Measurements from ENCODE around the gene BAHCC1. TPM values are rescaled to one million over a fixed set of nuclear protein-coding genes. Genes with fewer than 3 reads are reported as not detected.
A peak's percentile ranks its signal among the peaks of the same experiment; 100 is the strongest.

The BAHCC1 gene
- total and polyA plus RNA-seq, 2 donors (not counting 1 experiment from before 2014, with no cell fraction given): 1.8 to 7.3 TPM

DNA sequence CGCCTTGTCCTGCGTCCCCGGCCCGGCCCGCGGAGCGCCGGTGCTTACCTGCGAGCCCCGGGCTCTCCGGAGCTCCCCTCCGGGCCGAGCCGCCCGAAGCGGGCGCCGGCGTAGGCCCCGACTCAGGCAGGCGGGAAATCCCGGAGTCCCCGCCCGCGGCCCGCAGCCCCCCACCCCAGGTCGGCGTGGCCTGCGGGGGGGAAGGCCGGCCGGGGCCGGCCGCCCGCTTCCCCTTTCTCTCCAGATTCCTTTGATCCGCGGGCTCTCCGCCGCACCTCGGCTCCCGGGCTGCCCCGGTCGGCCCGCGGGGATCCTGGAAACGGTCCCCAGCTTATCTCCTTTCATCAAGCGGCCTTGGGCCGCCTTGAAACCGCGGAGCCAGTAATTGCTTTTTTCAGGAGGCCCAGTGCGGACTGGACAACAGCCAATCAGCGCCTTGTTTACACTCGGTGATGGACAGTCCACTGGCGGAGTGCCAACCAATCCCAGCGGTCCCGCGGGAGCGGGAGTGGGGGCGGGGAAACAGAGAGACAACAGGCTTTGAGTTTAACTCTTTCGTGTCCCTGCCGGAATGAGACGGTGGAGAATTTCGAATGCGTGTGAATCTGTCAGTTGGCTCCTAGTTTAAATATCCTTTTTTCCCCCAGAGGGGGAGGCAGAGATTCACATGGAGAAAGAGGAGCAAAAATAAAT is 1.4 kb upstream of the BAHCC1 start:
- Histone ChIP-seq H3K36me3 (ENCODE audit: control insufficient read depth, insufficient read depth, low read length) (no peaks in the 10 kb centered on the region), H3K9ac (ENCODE audit: insufficient read depth, low read length) (peak overlapping the region; percentile 85), H3K9me3 (ENCODE audit: control insufficient read depth, insufficient read depth, low read depth, low read length) (no peaks in the 10 kb centered on the region), H3K4me2 (ENCODE audit: extremely low read depth, insufficient read depth, low read length) (peak overlapping the region; percentile 95), H3K27me3 (ENCODE audit: control insufficient read depth, insufficient read depth, low read length) (no peaks in the 10 kb centered on the region), H3K4me3 (replicated peaks in 1 of 4; ENCODE audit: control extremely low read depth in 1 of 4, insufficient read depth in 1 of 4, low read depth in 3 of 4, low read length in 4 of 4) (peak overlapping the region; percentile 36 to 68 (median 48)), H3K27ac (ENCODE audit: insufficient read depth, low read length) (peak overlapping the region; percentile 63), H3K79me2 (ENCODE audit: control insufficient read depth, insufficient read depth, low read length) (peaks cover 64% of the 10 kb centered on the region), H3K4me1 (ENCODE audit: control insufficient read depth, extremely low read depth, insufficient read depth, low read length) (peaks cover 27% of the 10 kb centered on the region), H2AFZ (ENCODE audit: low read length) (no peak overlapping the region), H4K20me1 (ENCODE audit: control insufficient read depth, extremely low read depth, insufficient read depth, low read length) (no peaks in the 10 kb centered on the region)
- no peak for TF ChIP-seq EZH2 (IDR thresholded peaks at IDR 0.05; ENCODE audit: low read length, missing control alignments)
- TF ChIP-seq, protein P1, sequence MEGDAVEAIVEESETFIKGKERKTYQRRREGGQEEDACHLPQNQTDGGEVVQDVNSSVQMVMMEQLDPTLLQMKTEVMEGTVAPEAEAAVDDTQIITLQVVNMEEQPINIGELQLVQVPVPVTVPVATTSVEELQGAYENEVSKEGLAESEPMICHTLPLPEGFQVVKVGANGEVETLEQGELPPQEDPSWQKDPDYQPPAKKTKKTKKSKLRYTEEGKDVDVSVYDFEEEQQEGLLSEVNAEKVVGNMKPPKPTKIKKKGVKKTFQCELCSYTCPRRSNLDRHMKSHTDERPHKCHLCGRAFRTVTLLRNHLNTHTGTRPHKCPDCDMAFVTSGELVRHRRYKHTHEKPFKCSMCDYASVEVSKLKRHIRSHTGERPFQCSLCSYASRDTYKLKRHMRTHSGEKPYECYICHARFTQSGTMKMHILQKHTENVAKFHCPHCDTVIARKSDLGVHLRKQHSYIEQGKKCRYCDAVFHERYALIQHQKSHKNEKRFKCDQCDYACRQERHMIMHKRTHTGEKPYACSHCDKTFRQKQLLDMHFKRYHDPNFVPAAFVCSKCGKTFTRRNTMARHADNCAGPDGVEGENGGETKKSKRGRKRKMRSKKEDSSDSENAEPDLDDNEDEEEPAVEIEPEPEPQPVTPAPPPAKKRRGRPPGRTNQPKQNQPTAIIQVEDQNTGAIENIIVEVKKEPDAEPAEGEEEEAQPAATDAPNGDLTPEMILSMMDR (conservative IDR thresholded peaks at IDR 0.05 in 1 of 2, IDR thresholded peaks at IDR 0.05 in 1 of 2; ENCODE audit: low read depth in 1 of 2, low read length in 2 of 2): peak; percentile 15 to 26
- DNase-seq (ENCODE audit: low read depth in 2 of 2): peak; percentile 99 to 100

GRCh38 chr17:81394377-81394920 is 808 bp upstream of the BAHCC1 start:
- no peaks in the 10 kb centered on the region for H3K9me3 ChIP-seq (ENCODE audit: control insufficient read depth, insufficient read depth, low read depth, low read length)
- peak overlapping the region; percentile 34 for H3K27ac ChIP-seq (ENCODE audit: insufficient read depth, low read length)
- peaks cover 65% of the 10 kb centered on the region for H3K79me2 ChIP-seq (ENCODE audit: control insufficient read depth, insufficient read depth, low read length)
- H3K4me1 ChIP-seq (ENCODE audit: control insufficient read depth, extremely low read depth, insufficient read depth, low read length): peaks cover 25% of the 10 kb centered on the region
- H2AFZ ChIP-seq (ENCODE audit: low read length): no peak overlapping the region
- H3K9ac ChIP-seq (ENCODE audit: insufficient read depth, low read length): peak overlapping the region; percentile 10
- H3K27me3 ChIP-seq (ENCODE audit: control insufficient read depth, insufficient read depth, low read length): no peaks in the 10 kb centered on the region
- TF ChIP-seq, protein P1 (conservative IDR thresholded peaks at IDR 0.05 in 1 of 2, IDR thresholded peaks at IDR 0.05 in 1 of 2; ENCODE audit: low read depth in 1 of 2, low read length in 2 of 2): no peak
- no peak for TF ChIP-seq EZH2 (IDR thresholded peaks at IDR 0.05; ENCODE audit: low read length, missing control alignments)
- H3K4me2 ChIP-seq (ENCODE audit: extremely low read depth, insufficient read depth, low read length): peak overlapping the region; percentile 95
- H3K4me3 ChIP-seq (replicated peaks in 1 of 4; ENCODE audit: control extremely low read depth in 1 of 4, insufficient read depth in 1 of 4, low read depth in 3 of 4, low read length in 4 of 4): peak overlapping the region; percentile 18 to 53 (median 30)
- H3K36me3 ChIP-seq (ENCODE audit: control insufficient read depth, insufficient read depth, low read length): no peaks in the 10 kb centered on the region
- H4K20me1 ChIP-seq (ENCODE audit: control insufficient read depth, extremely low read depth, insufficient read depth, low read length): no peaks in the 10 kb centered on the region
- no peak for DNase-seq (ENCODE audit: low read depth in 2 of 2)

DNA sequence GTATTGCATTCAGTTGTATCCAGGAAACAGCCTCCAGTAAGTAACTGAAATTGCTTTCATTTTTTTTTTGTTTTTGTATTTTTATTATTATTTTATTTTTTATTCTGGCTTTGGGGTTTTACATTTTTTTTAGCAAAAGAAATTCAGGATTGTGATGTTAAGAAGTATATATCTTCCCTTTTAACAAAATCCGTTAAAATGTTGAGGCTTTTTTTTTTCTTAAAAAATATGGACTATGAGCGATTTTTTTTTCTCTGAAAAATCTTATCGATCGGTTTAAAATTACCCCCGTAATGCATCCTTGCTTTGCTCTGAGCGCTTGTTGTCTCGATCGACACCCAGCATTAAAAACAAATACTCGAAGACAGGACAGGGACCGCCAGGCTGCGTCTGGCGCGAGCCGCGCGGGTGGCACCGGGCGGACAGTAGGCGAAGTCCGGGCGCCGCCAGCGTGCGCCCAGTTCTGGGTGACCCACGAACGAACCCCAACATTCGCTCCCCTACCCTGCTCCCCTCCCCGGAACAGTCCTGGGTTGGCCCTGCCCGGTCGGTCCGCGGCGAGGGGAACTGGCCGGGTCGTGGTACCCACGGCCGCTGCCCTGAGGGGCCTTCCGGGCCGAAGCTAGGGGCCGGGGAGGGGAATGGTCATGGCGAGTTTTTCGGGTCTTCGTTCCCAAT is 482 bp downstream of the BAHCC1 start:
- no peaks in the 10 kb centered on the region for H3K27me3 ChIP-seq (ENCODE audit: control insufficient read depth, insufficient read depth, low read length)
- peak overlapping the region; percentile 95 for H3K27ac ChIP-seq (ENCODE audit: insufficient read depth, low read length)
- TF ChIP-seq EZH2 (IDR thresholded peaks at IDR 0.05; ENCODE audit: low read length, missing control alignments): no peak
- H3K4me3 ChIP-seq (replicated peaks in 1 of 4; ENCODE audit: control extremely low read depth in 1 of 4, insufficient read depth in 1 of 4, low read depth in 3 of 4, low read length in 4 of 4): peak overlapping the region; percentile 56 to 86 (median 76)
- peak overlapping the region; percentile 94 for H3K9ac ChIP-seq (ENCODE audit: insufficient read depth, low read length)
- peaks cover 73% of the 10 kb centered on the region for H3K79me2 ChIP-seq (ENCODE audit: control insufficient read depth, insufficient read depth, low read length)
- H4K20me1 ChIP-seq (ENCODE audit: control insufficient read depth, extremely low read depth, insufficient read depth, low read length): no peaks in the 10 kb centered on the region
- peak in 1 of 2 donors; percentile 9 for DNase-seq (ENCODE audit: low read depth in 2 of 2)
- H3K4me1 ChIP-seq (ENCODE audit: control insufficient read depth, extremely low read depth, insufficient read depth, low read length): peaks cover 25% of the 10 kb centered on the region
- H2AFZ ChIP-seq (ENCODE audit: low read length): no peak overlapping the region
- peak overlapping the region; percentile 96 for H3K4me2 ChIP-seq (ENCODE audit: extremely low read depth, insufficient read depth, low read length)
- H3K36me3 ChIP-seq (ENCODE audit: control insufficient read depth, insufficient read depth, low read length): no peaks in the 10 kb centered on the region
- H3K9me3 ChIP-seq (ENCODE audit: control insufficient read depth, insufficient read depth, low read depth, low read length): no peaks in the 10 kb centered on the region
